Fibroblast of villous mesenchyme (primary cell): ENCODE results near the gene GALNTL6. TPM values are rescaled to one million over a fixed set of nuclear protein-coding genes. Genes with fewer than 3 reads are reported as not detected.
"Not testable (repeated sequence)": the region's sequence is repeated elsewhere in the genome, so short reads cannot be mapped to it uniquely, and the experiment has no call there.

Experiments used
- DNase-seq: peaks from one replicate; pipeline ENCODE4 v3.0.0-alpha.2; 2010; ENCODE audit warnings: low read depth
- H3K4me3 ChIP-seq: 2 replicates; pipeline ENCODE4 v1.5.1; 2011; ENCODE audit warnings: low read depth, mild to moderate bottlenecking, low read length
- CTCF ChIP-seq: IDR thresholded peaks from 2 replicates; pipeline ENCODE4 v1.5.1; 2012; ENCODE audit warnings: low read depth, mild to moderate bottlenecking, low read length; ENCODE audit not compliant: insufficient read depth
- total RNA-seq: library from RNA; depleted of rRNA; stranded (reverse); fragments of >200 nt; gene quantifications from 2 replicates; pipeline ENCODE4 v1.2.3, GENCODE V29; 2012

The GALNTL6 gene
- total RNA-seq, 1 donor, result not detected

DNA sequence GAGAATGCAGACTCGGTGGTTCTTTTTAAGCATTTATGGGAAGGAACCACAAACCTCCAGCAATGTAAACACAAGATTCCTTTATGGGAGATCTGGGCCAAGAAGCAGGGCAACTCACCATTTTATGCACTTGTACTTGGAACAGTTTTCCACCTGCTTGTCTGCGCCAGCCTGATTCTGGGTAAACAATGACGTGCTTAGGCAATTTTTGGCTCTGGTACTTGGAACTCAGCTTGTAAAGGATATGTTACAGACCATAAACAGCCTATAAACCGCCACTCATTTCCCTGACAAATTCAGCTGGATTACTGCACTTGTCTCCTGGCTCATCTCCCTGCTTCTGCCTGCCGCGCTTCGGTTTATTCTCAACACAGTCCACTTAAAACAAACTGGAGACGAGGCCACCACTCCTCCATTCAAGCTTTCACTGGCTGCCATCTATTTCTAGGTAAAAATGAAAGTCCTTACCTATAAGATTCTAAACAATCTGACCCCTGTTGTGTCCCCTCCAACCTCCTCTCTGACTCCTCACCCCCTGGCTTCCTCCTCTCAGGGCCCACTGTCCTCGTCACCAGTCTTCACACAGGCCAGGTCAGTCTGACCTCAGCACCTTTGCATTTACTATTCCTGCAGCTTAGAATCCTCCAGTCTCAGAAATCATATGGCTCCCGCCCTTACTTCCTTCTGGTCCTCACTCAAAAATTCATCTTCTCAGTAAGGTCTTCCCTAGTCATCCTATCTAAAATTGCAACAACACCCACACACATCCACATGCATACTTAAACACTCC is 1149.6 kb downstream of the GALNTL6 start:
- H3K4me3 ChIP-seq, result no peak overlapping the region
- peak; percentile 77 for DNase-seq
- no peak for TF ChIP-seq CTCF

DNA sequence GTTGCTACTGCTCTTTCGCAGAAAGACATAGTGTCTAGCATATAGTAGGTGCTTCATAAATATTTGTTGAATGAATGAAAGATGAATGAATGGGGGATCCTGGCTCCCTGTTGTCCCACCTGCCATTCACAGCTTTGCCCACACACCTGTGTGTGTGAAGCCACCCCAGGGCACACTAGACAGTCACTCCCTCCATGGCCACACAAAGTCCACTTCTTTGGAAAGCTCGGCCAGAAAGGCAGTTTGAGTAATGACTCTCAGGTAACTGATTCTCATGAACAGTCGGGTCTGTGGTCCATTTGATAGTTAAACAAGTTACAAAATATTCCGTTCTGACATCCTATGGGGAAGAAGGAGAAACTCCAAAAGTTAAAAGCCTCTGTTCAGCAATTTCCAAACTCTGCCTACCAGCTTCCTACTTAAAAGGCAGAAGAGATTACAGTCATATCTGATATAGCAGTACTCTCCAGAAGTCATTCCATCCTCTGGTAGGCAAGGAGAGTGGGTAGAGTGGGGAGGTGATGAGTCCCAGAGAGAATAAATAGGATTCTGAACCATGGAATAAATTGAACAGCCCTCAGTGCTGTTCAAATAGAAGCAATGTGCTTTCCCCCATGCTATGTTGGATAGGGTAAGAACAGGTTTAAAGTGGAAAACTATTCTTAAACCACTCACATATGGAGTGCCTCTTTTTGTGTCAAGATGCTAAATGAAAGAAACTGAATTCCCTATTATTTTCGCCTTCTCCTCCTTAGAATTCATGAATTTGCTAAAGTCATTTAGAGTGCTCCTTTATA is 1150.5 kb downstream of the GALNTL6 start:
- no peak for TF ChIP-seq CTCF
- H3K4me3 ChIP-seq, result no peak overlapping the region
- DNase-seq, result no peak

- H3K4me3 ChIP-seq, DNase-seq: not testable (repeated sequence)
Observed at GRCh38 chr4:172970189-172970588, 1157.0 kb downstream of the GALNTL6 start.

- H3K4me3 ChIP-seq, result no peak overlapping the region
- DNase-seq, result no peak
- TF ChIP-seq CTCF, result no peak
Observed at GRCh38 chr4:172974586-172974985, 1161.4 kb downstream of the GALNTL6 start.

DNA sequence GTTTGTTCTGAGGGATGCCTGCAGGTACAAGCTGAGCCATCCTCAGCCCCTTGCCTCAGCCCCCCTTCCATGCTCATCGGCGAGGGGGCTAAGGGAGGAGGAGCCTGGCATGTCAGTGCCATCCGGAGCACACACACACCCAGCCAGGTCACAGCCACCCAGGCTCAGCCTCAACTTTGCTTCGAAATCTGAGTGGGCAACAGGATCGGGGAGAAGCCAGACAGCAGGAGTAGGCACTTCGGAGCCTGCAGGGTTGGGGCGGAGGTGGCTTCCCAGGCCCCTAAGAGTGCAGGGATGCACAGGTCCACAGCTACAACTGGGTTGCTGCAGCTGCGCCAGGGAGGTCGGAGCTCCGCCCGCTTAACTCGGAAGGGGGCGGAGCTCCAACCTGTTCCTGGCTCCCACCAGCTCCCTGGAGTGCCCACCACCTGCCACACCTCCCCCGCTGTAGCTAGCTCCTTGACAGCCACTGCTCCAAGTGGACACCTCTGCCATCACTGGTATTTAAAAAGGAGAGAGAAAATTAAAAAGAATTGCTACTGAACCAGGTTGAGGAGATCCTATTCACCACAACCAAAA is 1162.5 kb downstream of the GALNTL6 start:
- no peak for DNase-seq
- no peak for TF ChIP-seq CTCF
- no peak overlapping the region for H3K4me3 ChIP-seq

DNA sequence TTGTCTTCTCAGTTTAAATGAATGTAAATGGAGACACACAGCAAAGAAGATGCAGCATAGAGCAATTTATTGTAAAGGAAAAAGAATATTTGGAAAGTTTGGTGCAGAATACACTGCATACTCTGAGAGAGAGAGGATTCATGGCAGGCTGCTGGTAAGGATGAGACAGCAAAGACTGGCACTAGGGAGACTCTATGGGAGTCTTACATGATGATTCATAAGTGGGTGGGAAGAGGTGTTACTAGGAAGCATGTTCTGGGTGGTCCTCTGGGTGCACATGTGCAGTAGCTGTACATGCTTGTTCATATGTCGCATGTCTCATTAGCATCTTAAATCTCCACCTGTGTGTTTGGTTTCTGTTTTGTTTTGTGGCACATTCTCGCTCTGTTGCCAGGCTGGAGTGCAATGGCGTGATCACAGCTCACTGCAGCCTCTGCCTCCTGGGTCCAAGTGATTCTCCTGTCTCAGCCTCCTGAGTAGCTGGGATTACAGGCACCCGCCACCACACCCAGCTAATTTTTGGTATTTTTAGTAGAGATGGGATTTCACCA is 1164.4 kb downstream of the GALNTL6 start:
- H3K4me3 ChIP-seq, DNase-seq: not testable (repeated sequence)

- TF ChIP-seq CTCF, result no peak
- no peak for DNase-seq
- no peak overlapping the region for H3K4me3 ChIP-seq
Observed at GRCh38 chr4:172978848-172979247, 1165.6 kb downstream of the GALNTL6 start.
